HEK293 (cell line): Measurements from ENCODE around the gene SFXN4.

ENCODE experiments used
- CTCF ChIA-PET: fragments of 350-600 bp; formaldehyde crosslinking; extraction: SDS; loops from one replicate; lab custom pipeline; 2021; ENCODE audit warnings: antibody characterized with exemption; lab: Yijun Ruan, JAX
- POLR2A ChIA-PET: fragments of 300-600 bp; formaldehyde crosslinking; extraction: SDS; loops from one replicate; lab custom pipeline; 2020; ENCODE audit warnings: antibody characterized with exemption, inconsistent platforms; lab: Yijun Ruan, JAX
- H3K27ac ChIP-seq: fragments of 200-500 bp; sonication (Bioruptor generic); 2 replicates; pipeline ENCODE4 v1.5.1; 2014; ENCODE audit warnings: low read depth, low read length, control low read depth, inconsistent platforms; ENCODE audit errors: extremely low read depth
- H3K36me3 ChIP-seq, 2 experiments: fragments of 200-500 bp in 1 of 2; sonication (Bioruptor generic) in 1 of 2; 1 replicate in 1 of 2; 2 replicates in 1 of 2; pipeline ENCODE4 v1.5.1; 2014 to 2017; ENCODE audit warnings: inconsistent platforms in 2 of 2, low read length in 2 of 2; ENCODE audit not compliant: control insufficient read depth in 2 of 2, insufficient read depth in 1 of 2
- H3K4me1 ChIP-seq: fragments of 200-500 bp; sonication (Bioruptor generic); 2 replicates; pipeline ENCODE4 v1.5.1; 2014; ENCODE audit warnings: mild to moderate bottlenecking, low read length, inconsistent platforms; ENCODE audit not compliant: control insufficient read depth, insufficient read depth
- H3K4me3 ChIP-seq: 2 replicates; pipeline ENCODE4 v1.5.1; 2011; ENCODE audit warnings: low read depth, mild to moderate bottlenecking, control low read depth, low read length, moderate library complexity
- H3K9me3 ChIP-seq: fragments of 200-500 bp; sonication (Bioruptor generic); 2 replicates; pipeline ENCODE4 v1.5.1; 2014; ENCODE audit warnings: low read depth, low read length, inconsistent platforms; ENCODE audit not compliant: control insufficient read depth, insufficient read depth
- GLIS2 ChIP-seq: fragments of 450-650 bp; formaldehyde crosslinking; IDR thresholded peaks from 2 replicates; pipeline ENCODE4 v1.5.1; 2016; ENCODE audit warnings: missing biosample characterization, missing genetic modification characterization
- KLF10 ChIP-seq: fragments of 450-650 bp; IDR thresholded peaks from 2 replicates; pipeline ENCODE4 v1.5.1; 2018; ENCODE audit warnings: missing biosample characterization, mild to moderate bottlenecking, missing genetic modification characterization
- OSR2 ChIP-seq: fragments of 450-650 bp; formaldehyde crosslinking; IDR thresholded peaks from 2 replicates; pipeline ENCODE4 v1.5.1; 2016; ENCODE audit warnings: missing biosample characterization, missing genetic modification characterization
- SP2 ChIP-seq: fragments of 450-650 bp; formaldehyde crosslinking; IDR thresholded peaks from 2 replicates; pipeline ENCODE4 v1.5.1; 2016; ENCODE audit warnings: missing biosample characterization, missing genetic modification characterization
- ZFP37 ChIP-seq: fragments of 450-650 bp; formaldehyde crosslinking; IDR thresholded peaks from 2 replicates; pipeline ENCODE4 v1.5.1; 2016; ENCODE audit warnings: missing biosample characterization, missing genetic modification characterization
- ZNF112 ChIP-seq: fragments of 450-650 bp; formaldehyde crosslinking; IDR thresholded peaks from 2 replicates; pipeline ENCODE4 v1.5.0; 2017; ENCODE audit warnings: missing biosample characterization, missing genetic modification characterization
- ZNF169 ChIP-seq: fragments of 450-650 bp; formaldehyde crosslinking; IDR thresholded peaks from 2 replicates; pipeline ENCODE4 v1.5.1; 2016; ENCODE audit warnings: missing biosample characterization, missing genetic modification characterization
- ZNF174 ChIP-seq: fragments of 450-650 bp; formaldehyde crosslinking; IDR thresholded peaks from 2 replicates; pipeline ENCODE4 v1.5.0; 2017; ENCODE audit warnings: missing biosample characterization, mild to moderate bottlenecking, missing genetic modification characterization
- ZNF37A ChIP-seq: fragments of 450-650 bp; IDR thresholded peaks from 2 replicates; pipeline ENCODE4 v1.5.1; 2018; ENCODE audit warnings: missing biosample characterization, missing genetic modification characterization
- ZNF571 ChIP-seq: fragments of 450-650 bp; formaldehyde crosslinking; IDR thresholded peaks from 2 replicates; pipeline ENCODE4 v1.5.0; 2017; ENCODE audit warnings: missing biosample characterization, missing genetic modification characterization
- ZNF670 ChIP-seq: fragments of 450-650 bp; formaldehyde crosslinking; IDR thresholded peaks from 2 replicates; pipeline ENCODE4 v1.5.1; 2016; ENCODE audit warnings: missing biosample characterization, missing genetic modification characterization, low read depth
- ZNF777 ChIP-seq: fragments of 450-650 bp; formaldehyde crosslinking; IDR thresholded peaks from 2 replicates; pipeline ENCODE4 v1.5.1; 2017; ENCODE audit warnings: missing biosample characterization, missing genetic modification characterization, borderline replicate concordance
- ZNF785 ChIP-seq: fragments of 450-650 bp; formaldehyde crosslinking; IDR thresholded peaks from 2 replicates; pipeline ENCODE4 v1.5.1; 2016; ENCODE audit warnings: missing biosample characterization, missing genetic modification characterization
- ZNF792 ChIP-seq: fragments of 450-650 bp; formaldehyde crosslinking; IDR thresholded peaks from 2 replicates; pipeline ENCODE4 v1.5.1; 2016; ENCODE audit warnings: missing biosample characterization, missing genetic modification characterization
- TF ChIP-seq, protein P1 (sequence below): fragments of 450-650 bp; formaldehyde crosslinking; IDR thresholded peaks from 2 replicates; pipeline ENCODE4 v1.5.1; 2016; ENCODE audit warnings: missing biosample characterization, missing genetic modification characterization
- TF ChIP-seq, protein P2 (sequence below): fragments of 450-650 bp; formaldehyde crosslinking; IDR thresholded peaks from 2 replicates; pipeline ENCODE4 v1.5.0; 2017; ENCODE audit warnings: missing biosample characterization, missing genetic modification characterization, borderline replicate concordance
- TF ChIP-seq, protein P3 (sequence below): fragments of 450-650 bp; formaldehyde crosslinking; IDR thresholded peaks from 2 replicates; pipeline ENCODE4 v1.5.1; 2016; ENCODE audit warnings: missing biosample characterization, missing genetic modification characterization
- TF ChIP-seq, protein P4 (sequence below): fragments of 450-650 bp; formaldehyde crosslinking; IDR thresholded peaks from 2 replicates; pipeline ENCODE4 v1.5.1; 2016; ENCODE audit warnings: missing biosample characterization, missing genetic modification characterization

SFXN4 gene

DNA sequence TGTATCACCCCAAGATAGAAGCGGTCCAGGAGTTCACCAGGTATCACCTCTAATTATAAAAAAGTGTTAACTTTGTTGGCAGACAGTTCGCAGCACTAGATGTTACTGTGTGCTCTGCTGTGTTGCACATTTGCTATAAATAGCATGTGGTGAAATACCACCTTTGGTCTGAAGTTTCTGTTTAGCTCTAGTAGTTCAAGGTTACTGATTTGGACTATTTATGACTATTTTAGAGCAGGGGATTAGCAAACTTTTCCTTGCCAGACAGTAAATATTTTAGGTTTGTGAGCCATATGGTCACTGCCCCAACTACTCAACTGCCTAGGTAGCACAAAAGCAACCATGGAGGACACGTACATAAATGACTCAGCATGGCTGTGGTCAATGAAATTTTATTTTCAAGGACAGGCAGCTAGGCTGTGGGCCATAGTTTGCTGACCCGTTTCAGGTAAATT, 45.1 kb downstream of the SFXN4 start:
- H3K9me3 ChIP-seq = no peaks in the 10 kb centered on the region
- no peak for TF ChIP-seq ZFP37
- TF ChIP-seq ZNF571 (tag by site-specific recombination) = no peak
- TF ChIP-seq, protein P1, sequence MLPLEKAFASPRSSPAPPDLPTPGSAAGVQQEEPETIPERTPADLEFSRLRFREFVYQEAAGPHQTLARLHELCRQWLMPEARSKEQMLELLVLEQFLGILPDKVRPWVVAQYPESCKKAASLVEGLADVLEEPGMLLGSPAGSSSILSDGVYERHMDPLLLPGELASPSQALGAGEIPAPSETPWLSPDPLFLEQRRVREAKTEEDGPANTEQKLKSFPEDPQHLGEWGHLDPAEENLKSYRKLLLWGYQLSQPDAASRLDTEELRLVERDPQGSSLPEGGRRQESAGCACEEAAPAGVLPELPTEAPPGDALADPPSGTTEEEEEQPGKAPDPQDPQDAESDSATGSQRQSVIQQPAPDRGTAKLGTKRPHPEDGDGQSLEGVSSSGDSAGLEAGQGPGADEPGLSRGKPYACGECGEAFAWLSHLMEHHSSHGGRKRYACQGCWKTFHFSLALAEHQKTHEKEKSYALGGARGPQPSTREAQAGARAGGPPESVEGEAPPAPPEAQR (tag by site-specific recombination) = no peak
- no peak for TF ChIP-seq ZNF112 (tag by site-specific recombination)
- no peak for TF ChIP-seq ZNF792 (tag by site-specific recombination)
- no peak for TF ChIP-seq KLF10 (tag by site-specific recombination)
- no peak for TF ChIP-seq GLIS2
- TF ChIP-seq ZNF169 (tag by site-specific recombination) = no peak
- TF ChIP-seq, protein P2, sequence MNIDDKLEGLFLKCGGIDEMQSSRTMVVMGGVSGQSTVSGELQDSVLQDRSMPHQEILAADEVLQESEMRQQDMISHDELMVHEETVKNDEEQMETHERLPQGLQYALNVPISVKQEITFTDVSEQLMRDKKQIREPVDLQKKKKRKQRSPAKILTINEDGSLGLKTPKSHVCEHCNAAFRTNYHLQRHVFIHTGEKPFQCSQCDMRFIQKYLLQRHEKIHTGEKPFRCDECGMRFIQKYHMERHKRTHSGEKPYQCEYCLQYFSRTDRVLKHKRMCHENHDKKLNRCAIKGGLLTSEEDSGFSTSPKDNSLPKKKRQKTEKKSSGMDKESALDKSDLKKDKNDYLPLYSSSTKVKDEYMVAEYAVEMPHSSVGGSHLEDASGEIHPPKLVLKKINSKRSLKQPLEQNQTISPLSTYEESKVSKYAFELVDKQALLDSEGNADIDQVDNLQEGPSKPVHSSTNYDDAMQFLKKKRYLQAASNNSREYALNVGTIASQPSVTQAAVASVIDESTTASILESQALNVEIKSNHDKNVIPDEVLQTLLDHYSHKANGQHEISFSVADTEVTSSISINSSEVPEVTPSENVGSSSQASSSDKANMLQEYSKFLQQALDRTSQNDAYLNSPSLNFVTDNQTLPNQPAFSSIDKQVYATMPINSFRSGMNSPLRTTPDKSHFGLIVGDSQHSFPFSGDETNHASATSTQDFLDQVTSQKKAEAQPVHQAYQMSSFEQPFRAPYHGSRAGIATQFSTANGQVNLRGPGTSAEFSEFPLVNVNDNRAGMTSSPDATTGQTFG = no peak
- H3K36me3 ChIP-seq = peaks cover 68 to 72% of the 10 kb centered on the region in 2 experiments; a peak in 2 of 3 replicates
- POLR2A ChIA-PET = no interaction called here
- CTCF ChIA-PET = interaction anchor here (0.7 kb wide), 1 partner anchor 44 kb away, joined by 4 read pairs; no protein-coding TSS in a partner anchor
- no peak overlapping the region for H3K27ac ChIP-seq
- no peaks in the 10 kb centered on the region for H3K4me1 ChIP-seq
- H3K4me3 ChIP-seq = no peak overlapping the region

DNA sequence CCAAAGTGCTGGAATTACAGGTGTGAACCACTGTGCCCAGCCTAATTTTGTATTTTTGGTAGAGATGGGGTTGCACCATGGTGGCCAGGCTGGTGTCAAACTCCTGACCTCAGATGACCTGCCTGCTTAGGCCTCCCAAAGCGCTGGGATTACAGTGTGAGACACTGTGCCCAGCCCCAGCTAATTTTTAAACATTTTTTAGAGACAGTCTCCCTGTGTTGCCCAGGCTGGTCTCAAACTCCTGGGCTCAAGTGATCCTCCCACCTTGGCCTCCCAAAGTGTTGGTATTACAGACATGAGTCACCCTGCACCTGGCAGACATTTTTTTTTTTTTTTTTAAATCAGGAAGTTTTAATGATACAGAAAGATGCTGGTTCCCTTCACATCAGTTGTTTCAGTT, 46.1 kb downstream of the SFXN4 start:
- TF ChIP-seq ZNF785 (tag by site-specific recombination) (no peak), ZNF670 (no peak)
- ChIA-PET CTCF (no interaction called here), POLR2A (interaction anchor here (0.7 kb wide), 1 partner anchor 454 kb away, joined by 3 read pairs; no protein-coding TSS in a partner anchor)
- Histone ChIP-seq H3K27ac (no peak overlapping the region), H3K4me3 (no peak overlapping the region), H3K4me1 (no peaks in the 10 kb centered on the region), H3K36me3 (peaks cover 65 to 67% of the 10 kb centered on the region in 2 experiments; a peak in 2 of 3 replicates), H3K9me3 (no peaks in the 10 kb centered on the region)

DNA sequence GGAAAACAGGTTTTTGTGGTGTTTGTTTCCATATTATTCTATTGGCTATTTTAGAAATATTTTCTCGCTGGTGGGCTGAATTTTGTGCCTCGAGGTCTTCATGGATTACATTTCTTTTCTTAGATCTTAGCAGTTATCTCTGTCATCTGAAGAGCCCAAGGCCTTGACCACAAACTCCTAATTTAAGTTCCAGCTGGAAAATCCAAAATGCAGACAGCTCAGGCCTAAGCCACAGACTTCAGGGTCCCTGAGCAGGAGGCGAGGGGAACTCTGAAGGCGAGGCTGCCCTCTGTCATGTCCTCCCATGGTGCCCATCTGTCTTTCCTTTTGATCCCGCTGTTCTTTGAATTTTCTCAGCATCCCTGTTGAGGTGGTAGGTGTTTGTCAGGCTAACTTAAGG, 47.3 kb downstream of the SFXN4 start:
- Histone ChIP-seq H3K9me3 (no peaks in the 10 kb centered on the region), H3K4me3 (no peak overlapping the region), H3K27ac (no peak overlapping the region), H3K4me1 (no peaks in the 10 kb centered on the region), H3K36me3 (peaks cover 63 to 72% of the 10 kb centered on the region in 2 experiments)
- ChIA-PET POLR2A (no interaction called here), CTCF (interaction anchor here (0.6 kb wide), 1 partner anchor 37 kb away, joined by 4 read pairs; no protein-coding TSS in a partner anchor)
- no peak for TF ChIP-seq ZNF174
- no peak for TF ChIP-seq SP2 (tag by site-specific recombination)
- TF ChIP-seq, protein P3, sequence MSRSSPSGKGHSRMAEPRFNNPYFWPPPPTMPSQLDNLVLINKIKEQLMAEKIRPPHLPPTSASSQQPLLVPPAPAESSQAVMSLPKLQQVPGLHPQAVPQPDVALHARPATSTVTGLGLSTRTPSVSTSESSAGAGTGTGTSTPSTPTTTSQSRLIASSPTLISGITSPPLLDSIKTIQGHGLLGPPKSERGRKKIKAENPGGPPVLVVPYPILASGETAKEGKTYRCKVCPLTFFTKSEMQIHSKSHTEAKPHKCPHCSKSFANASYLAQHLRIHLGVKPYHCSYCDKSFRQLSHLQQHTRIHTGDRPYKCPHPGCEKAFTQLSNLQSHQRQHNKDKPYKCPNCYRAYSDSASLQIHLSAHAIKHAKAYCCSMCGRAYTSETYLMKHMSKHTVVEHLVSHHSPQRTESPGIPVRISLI (tag by site-specific recombination) = no peak
- no peak for TF ChIP-seq ZNF785 (tag by site-specific recombination)
- TF ChIP-seq, protein P4, sequence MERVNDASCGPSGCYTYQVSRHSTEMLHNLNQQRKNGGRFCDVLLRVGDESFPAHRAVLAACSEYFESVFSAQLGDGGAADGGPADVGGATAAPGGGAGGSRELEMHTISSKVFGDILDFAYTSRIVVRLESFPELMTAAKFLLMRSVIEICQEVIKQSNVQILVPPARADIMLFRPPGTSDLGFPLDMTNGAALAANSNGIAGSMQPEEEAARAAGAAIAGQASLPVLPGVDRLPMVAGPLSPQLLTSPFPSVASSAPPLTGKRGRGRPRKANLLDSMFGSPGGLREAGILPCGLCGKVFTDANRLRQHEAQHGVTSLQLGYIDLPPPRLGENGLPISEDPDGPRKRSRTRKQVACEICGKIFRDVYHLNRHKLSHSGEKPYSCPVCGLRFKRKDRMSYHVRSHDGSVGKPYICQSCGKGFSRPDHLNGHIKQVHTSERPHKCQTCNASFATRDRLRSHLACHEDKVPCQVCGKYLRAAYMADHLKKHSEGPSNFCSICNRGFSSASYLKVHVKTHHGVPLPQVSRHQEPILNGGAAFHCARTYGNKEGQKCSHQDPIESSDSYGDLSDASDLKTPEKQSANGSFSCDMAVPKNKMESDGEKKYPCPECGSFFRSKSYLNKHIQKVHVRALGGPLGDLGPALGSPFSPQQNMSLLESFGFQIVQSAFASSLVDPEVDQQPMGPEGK (tag by site-specific recombination) = no peak
- no peak for TF ChIP-seq OSR2 (tag by site-specific recombination)
- TF ChIP-seq ZNF37A (tag by site-specific recombination) = no peak
- no peak for TF ChIP-seq ZNF777 (tag by site-specific recombination)
